HL-60/S4 treated with phorbol 12-myristate 13-acetate at 8.2 ng/mL for 4 days and 3 days (cell line): ENCODE data around the gene RABEP2.
"Not testable (repeated sequence)": the region's sequence is repeated elsewhere in the genome, so short reads cannot be mapped to it uniquely, and the experiment has no call there.

Experiments
- in situ Hi-C: fragments of 300-500 bp; cut with MboI; formaldehyde crosslinking; loops from 2 replicates; pipeline ENCODE4 v1.15.0; 2022; ENCODE audit warnings: low sequenced_read_pairs

RABEP2 gene

DNA sequence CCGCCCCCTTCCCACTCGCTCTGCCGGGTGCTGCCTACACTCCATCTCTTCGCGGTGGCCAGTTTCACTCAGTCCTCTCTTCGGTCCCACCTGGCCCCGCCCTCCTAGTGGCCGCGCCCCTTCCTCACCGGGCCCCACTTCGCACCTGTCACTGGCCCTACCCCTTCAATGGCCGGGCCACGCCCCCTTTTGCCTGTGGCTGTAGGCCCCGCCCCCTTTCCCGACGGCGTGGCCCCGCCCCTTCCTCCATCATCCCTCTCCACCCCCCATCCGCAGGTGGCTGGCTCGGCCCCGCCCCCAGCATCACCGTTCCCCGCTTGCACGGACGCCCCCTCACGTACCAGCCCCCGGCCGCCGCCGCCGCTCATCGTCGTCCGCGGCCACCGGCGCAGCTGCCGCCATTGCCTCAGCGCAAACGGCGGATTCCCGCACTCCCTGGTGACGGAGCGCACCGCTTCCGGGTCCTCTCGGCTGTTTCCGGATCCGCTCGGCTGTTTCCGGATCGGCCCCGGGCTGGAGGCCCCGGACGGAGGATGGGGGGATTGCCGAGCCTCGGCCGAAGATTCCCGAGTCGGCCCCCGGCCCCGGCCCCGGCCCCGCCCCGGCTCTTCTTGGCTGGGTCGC is at the start of gene RABEP2:
RABEP2 (minus strand) TSS at position 477 of the 624 bp plus-strand sequence; CDS start at position 402, 75 bp downstream.
- in situ Hi-C loops = no loop called here

DNA sequence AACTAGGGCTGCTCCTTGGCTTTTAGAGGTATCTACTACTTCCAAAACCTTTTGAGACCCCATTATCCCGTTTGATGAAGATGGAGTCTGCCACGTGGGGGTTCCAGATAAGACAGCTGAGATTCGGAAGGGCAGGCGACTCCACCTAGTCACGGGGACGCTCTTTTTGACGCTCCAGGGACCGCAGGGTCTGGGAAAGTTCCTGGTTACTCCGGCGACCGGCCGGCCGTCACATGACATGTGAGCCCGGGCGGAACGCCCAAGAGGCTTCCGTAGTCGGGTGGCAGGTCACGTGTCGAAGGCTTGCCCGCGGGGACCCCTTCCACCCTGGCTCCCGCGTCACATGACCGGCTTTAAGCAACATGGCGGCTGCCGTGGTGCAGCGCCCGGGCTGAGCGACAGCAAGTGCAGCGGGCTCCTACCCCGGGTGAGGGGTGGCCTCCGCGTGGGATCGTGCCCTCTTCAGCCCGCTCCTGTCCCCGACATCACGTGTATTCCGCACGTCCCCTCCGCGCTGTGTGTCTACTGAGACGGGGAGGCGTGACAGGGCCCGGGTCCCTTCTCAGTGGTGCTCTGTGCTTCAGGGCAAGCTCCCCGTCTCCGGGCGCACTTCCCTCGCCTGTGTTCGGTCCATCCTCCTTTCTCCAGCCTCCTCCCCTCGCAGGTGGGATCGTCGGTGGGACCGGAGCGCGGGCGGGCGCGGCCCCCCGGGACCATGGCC is 49.6 kb upstream of the RABEP2 start, which contains the start of gene SPNS1:
SPNS1 (plus strand) TSS at position 342 of the 721 bp plus-strand sequence; CDS start at position 716, 374 bp downstream.
- in situ Hi-C loops = no loop called here

DNA sequence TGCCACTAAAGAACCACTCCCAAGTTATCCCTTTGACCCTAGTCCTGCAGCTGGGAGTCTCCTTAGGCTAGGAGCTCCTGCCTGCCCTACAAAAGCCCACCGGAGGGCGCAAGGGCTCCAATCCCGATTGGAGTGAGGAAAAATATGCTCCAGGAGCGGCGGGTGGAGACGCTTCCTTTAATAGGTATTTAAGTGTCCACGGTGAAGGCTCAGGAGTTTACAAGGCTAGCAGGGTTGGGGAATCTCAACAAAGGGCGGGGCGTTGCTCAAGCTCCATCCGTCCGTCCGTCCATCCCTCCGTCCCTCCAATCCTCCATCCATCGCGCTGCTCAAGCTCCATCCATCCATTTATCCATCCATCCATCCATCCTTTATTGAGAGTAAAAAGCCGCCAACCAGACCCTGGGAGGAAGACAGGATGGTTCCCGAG is 49.0 kb upstream of the RABEP2 start:
- in situ Hi-C loops = no loop called here

DNA sequence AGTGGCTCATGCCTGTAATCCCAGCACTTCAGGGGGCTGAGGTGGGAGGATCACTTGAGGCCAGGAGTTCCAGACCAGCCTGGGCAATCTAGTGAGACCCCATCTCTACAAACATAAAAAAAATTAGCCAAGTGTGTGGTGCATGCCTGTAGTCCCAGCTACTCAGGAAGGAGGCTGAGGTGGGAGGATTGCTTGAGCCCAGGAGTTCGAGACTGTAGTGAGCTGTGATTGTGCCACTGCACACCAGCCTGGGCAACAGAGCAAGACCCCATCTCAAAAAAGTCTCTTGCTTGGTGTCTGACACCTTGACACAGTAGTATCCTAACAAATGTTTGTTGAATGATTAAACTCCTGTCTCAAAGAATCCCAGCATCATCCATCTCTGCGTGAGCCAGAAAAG is 44.7 kb upstream of the RABEP2 start:
- in situ Hi-C loops = not testable (repeated sequence)

GRCh38 chr16:28967156-28967555 is 42.1 kb upstream of the RABEP2 start:
- in situ Hi-C loops = no loop called here

- in situ Hi-C loops = no loop called here
Observed at GRCh38 chr16:28964496-28964895, 39.5 kb upstream of the RABEP2 start.

DNA sequence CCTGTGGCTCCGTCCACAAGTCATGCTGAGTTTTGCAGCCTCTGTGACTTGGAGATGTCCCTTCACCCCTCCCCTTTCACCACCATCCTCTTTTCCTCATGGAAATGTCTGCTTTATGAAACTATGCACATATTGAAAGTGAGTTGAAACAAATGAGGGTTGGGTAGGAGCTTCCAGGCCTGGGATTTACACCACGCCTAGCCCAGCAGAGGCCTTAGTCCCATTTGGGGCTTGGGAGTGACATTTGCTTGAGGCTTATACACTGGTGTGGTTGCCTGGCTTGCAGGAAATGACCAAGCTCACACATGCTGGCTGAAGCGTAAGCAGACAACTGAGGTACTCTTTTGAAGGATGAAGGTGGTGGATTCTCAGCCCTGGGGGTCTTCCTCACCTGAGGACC is 39.0 kb upstream of the RABEP2 start:
- in situ Hi-C loops = no loop called here

DNA sequence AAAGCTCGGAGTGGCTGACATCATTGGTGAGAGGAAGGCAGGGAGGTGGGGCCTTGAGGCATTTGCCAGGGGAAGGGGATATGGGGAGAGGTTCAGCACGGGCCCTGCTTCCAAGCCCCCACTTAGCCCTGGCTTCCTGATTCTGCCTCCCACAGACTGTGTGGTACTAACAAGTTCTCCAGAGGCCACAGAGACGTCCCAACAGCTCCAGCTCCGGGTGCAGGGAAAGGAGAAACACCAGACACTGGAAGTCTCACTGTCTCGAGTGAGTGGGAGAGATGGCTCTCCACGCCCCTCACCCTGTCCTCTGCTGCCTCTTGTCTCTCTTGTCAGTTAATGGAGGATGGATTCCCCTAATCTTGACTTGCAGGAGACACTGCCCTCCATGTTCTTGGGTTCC is 33.8 kb upstream of the RABEP2 start:
- in situ Hi-C loops = no loop called here

- in situ Hi-C loops = no loop called here
Observed at GRCh38 chr16:28958216-28958615, 33.2 kb upstream of the RABEP2 start.

- in situ Hi-C loops = no loop called here
Observed at GRCh38 chr16:28951410-28951943, 26.4 kb upstream of the RABEP2 start.

DNA sequence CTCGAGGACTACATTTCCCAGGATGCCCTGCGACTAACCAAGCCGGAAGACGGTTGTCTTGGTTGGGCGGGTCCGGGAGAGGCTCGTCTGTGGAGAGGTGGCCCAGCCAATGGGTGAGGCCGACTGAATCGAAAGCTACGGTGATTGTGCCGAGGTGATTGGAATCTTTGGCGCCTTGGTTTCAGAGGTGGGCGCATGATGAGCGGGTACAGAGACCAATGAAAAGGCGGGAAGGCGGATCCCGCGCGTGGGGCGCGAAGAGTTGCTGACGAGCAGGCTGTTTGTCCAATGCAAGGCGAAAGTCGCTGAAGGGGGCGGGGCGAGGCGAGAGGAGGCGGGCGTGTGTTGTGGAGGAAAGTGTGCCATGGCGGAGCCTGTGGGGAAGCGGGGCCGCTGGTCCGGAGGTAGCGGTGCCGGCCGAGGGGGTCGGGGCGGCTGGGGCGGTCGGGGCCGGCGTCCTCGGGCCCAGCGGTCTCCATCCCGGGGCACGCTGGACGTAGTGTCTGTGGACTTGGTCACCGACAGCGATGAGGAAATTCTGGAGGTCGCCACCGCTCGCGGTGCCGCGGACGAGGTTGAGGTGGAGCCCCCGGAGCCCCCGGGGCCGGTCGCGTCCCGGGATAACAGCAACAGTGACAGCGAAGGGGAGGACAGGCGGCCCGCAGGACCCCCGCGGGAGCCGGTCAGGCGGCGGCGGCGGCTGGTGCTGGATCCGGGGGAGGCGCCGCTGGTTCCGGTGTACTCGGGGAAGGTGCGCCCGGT is 25.8 kb upstream of the RABEP2 start, which contains the start of gene NFATC2IP:
NFATC2IP (plus strand) TSS at position 290 of the 762 bp plus-strand sequence; CDS start at position 365, 75 bp downstream.
- in situ Hi-C loops = no loop called here

GRCh38 chr16:28946681-28947080 is 21.6 kb upstream of the RABEP2 start:
- in situ Hi-C loops = no loop called here

DNA sequence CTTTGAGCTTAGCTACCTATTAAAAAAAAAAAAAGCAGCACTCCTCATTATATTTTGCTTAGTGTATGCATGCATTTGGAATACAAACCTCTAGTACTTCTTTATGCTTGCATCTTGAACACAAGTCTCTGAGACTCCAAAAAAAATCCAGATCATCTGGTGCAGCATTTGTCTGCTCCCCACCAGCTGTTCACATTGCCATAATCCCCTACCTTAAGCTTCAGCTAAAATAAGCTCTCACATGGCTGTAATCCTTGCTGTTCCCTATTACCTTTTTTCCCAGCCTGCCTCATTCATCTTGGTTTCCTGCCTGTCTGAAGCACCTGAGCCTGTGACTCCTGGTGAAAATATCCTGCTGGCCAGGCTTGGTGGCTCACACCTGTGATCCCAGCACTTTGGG is 18.2 kb upstream of the RABEP2 start:
- in situ Hi-C loops = no loop called here

DNA sequence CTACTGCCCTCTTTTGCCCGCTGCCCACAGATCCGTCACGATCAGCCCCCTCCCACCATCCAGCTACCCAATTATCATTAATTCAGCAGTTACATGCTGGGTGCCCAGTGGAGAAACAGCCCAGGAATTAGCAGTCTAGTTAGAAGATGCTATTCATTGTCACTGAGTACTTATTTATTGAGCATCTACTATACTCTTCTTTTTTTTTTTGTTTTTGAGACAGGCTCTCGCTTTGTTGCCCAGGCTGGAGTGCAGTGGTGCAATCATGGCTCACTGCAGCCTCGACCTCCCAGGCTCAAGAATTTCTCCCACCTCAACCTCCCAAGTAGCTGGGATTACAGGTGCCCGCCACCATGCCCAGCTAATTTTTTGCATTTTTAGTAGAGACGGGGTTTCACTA is 14.8 kb upstream of the RABEP2 start:
- in situ Hi-C loops = not testable (repeated sequence)

- in situ Hi-C loops = no loop called here
Observed at GRCh38 chr16:28938721-28939120, 13.7 kb upstream of the RABEP2 start.

GRCh38 chr16:28937222-28937876 is 12.3 kb upstream of the RABEP2 start:
- in situ Hi-C loops = no loop called here

DNA sequence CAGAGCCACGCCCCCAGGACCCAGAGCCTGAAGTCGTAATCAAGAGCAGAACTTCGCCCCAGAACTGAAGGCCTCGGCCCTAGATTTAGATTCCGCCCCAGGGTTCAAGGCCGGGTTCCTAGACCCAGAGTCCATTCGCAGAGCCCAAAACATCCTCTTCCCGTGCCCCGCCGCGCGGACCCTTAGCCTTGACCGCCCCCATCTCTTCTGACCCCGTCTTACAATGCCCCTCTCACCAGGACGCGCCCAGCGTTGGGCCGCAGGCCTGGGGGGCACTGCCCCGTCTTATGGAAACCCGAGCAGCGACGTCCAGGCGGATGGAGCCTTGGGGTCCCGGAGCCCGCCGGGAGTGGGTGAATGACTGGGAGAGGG is 11.7 kb upstream of the RABEP2 start:
- in situ Hi-C loops = no loop called here

- in situ Hi-C loops = no loop called here
Observed at GRCh38 chr16:28935924-28936783, 11.1 kb upstream of the RABEP2 start.

GRCh38 chr16:28935346-28935745 is 10.3 kb upstream of the RABEP2 start:
- in situ Hi-C loops = no loop called here

- in situ Hi-C loops = no loop called here
Observed at GRCh38 chr16:28933171-28933570, 8.1 kb upstream of the RABEP2 start.
